HepG2 (cell line): ENCODE measurements around the gene POMGNT2.

ENCODE experiments used
- FOXA1 ChIP-seq, 2 experiments: fragments of 450-650 bp in 1 of 2; sonication (generic) in 1 of 2; formaldehyde crosslinking in 1 of 2; IDR thresholded peaks; 2 replicates each; pipeline versions ENCODE4 v1.4.0 to v1.6.1; 2016 to 2020; ENCODE audit warnings: missing genetic modification reagents in 1 of 2
- MYC ChIP-seq: sonication (generic); formaldehyde crosslinking; IDR thresholded peaks from 2 replicates; pipeline ENCODE4 v1.9.0; 2021; ENCODE audit warnings: missing genetic modification reagents, borderline replicate concordance
- TF ChIP-seq, protein P1 (sequence below): sonication (generic); formaldehyde crosslinking; conservative IDR thresholded peaks from 2 replicates; pipeline ENCODE4 v1.4.0; 2020; ENCODE audit warnings: missing genetic modification reagents
- TF ChIP-seq, protein P2 (sequence below): fragments of 450-650 bp; IDR thresholded peaks from 2 replicates; pipeline ENCODE4 v1.6.1; 2016
- TF ChIP-seq, protein P3 (sequence below): sonication (generic); formaldehyde crosslinking; conservative IDR thresholded peaks from 2 replicates; pipeline ENCODE4 v1.5.0; 2020; ENCODE audit warnings: missing genetic modification reagents
- TF ChIP-seq, protein P4 (sequence below): sonication (generic); formaldehyde crosslinking; IDR thresholded peaks from 2 replicates; pipeline ENCODE4 v1.5.1; 2020; ENCODE audit warnings: mild to moderate bottlenecking, missing genetic modification reagents, moderate library complexity

DNA sequence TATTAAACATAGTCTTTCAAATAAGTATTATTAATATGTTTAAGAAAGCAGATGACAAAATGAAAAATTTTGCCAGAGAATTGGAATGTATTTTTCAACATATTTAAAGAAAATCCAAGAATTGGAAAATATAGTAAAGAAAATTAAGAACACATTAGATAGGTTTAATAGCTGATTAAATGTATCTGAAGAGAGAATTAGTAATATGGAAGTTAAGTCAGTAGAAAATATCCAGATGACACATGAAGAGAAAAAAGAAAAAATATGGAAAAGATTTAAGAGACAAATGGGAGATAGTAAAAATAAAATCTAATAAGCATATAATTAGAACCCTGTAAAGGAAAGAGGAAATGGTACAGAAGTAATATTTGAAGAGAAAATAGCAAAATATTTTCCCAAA lies 18.0 kb upstream of the POMGNT2 start:
- TF ChIP-seq, protein P1, sequence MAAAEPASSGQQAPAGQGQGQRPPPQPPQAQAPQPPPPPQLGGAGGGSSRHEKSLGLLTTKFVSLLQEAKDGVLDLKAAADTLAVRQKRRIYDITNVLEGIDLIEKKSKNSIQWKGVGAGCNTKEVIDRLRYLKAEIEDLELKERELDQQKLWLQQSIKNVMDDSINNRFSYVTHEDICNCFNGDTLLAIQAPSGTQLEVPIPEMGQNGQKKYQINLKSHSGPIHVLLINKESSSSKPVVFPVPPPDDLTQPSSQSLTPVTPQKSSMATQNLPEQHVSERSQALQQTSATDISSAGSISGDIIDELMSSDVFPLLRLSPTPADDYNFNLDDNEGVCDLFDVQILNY (CRISPR knock-in tag): no peak
- TF ChIP-seq, protein P2, sequence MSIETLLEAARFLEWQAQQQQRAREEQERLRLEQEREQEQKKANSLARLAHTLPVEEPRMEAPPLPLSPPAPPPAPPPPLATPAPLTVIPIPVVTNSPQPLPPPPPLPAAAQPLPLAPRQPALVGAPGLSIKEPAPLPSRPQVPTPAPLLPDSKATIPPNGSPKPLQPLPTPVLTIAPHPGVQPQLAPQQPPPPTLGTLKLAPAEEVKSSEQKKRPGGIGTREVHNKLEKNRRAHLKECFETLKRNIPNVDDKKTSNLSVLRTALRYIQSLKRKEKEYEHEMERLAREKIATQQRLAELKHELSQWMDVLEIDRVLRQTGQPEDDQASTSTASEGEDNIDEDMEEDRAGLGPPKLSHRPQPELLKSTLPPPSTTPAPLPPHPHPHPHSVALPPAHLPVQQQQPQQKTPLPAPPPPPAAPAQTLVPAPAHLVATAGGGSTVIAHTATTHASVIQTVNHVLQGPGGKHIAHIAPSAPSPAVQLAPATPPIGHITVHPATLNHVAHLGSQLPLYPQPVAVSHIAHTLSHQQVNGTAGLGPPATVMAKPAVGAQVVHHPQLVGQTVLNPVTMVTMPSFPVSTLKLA: no peak
- TF ChIP-seq, protein P3, sequence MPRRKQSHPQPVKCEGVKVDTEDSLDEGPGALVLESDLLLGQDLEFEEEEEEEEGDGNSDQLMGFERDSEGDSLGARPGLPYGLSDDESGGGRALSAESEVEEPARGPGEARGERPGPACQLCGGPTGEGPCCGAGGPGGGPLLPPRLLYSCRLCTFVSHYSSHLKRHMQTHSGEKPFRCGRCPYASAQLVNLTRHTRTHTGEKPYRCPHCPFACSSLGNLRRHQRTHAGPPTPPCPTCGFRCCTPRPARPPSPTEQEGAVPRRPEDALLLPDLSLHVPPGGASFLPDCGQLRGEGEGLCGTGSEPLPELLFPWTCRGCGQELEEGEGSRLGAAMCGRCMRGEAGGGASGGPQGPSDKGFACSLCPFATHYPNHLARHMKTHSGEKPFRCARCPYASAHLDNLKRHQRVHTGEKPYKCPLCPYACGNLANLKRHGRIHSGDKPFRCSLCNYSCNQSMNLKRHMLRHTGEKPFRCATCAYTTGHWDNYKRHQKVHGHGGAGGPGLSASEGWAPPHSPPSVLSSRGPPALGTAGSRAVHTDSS (CRISPR knock-in tag): no peak
- TF ChIP-seq FOXA1 (IDR thresholded peaks at IDR 0.05) (no peak), FOXA1 (CRISPR knock-in tag; IDR thresholded peaks at IDR 0.05) (no peak), MYC (CRISPR knock-in tag) (no peak)
- TF ChIP-seq, protein P4, sequence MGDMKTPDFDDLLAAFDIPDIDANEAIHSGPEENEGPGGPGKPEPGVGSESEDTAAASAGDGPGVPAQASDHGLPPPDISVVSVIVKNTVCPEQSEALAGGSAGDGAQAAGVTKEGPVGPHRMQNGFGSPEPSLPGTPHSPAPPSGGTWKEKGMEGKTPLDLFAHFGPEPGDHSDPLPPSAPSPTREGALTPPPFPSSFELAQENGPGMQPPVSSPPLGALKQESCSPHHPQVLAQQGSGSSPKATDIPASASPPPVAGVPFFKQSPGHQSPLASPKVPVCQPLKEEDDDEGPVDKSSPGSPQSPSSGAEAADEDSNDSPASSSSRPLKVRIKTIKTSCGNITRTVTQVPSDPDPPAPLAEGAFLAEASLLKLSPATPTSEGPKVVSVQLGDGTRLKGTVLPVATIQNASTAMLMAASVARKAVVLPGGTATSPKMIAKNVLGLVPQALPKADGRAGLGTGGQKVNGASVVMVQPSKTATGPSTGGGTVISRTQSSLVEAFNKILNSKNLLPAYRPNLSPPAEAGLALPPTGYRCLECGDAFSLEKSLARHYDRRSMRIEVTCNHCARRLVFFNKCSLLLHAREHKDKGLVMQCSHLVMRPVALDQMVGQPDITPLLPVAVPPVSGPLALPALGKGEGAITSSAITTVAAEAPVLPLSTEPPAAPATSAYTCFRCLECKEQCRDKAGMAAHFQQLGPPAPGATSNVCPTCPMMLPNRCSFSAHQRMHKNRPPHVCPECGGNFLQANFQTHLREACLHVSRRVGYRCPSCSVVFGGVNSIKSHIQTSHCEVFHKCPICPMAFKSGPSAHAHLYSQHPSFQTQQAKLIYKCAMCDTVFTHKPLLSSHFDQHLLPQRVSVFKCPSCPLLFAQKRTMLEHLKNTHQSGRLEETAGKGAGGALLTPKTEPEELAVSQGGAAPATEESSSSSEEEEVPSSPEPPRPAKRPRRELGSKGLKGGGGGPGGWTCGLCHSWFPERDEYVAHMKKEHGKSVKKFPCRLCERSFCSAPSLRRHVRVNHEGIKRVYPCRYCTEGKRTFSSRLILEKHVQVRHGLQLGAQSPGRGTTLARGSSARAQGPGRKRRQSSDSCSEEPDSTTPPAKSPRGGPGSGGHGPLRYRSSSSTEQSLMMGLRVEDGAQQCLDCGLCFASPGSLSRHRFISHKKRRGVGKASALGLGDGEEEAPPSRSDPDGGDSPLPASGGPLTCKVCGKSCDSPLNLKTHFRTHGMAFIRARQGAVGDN (CRISPR knock-in tag): no peak
